OCI-LY7 (cell line): ENCODE data around the gene CHST11. TPM values are rescaled to one million over a fixed set of nuclear protein-coding genes. Genes with fewer than 3 reads are reported as not detected.

Source experiments
- BruUV-seq: library from RNA; stranded (reverse); fragments of 400-500 nt; replicated peaks from 2 replicates; lab custom pipeline; 2021; lab: Mats Ljungman, UMichigan
- CTCF ChIA-PET: fragments of 300-600 bp; sonication (Branson Sonifier 250); formaldehyde crosslinking; loops from one replicate; lab custom pipeline; 2022; ENCODE audit warnings: antibody characterized with exemption; ENCODE audit not compliant: unreplicated experiment; lab: Charles Lee
- POLR2A ChIA-PET: fragments of 300-600 bp; sonication (Branson Sonifier 250); formaldehyde crosslinking; loops from one replicate; lab custom pipeline; 2022; ENCODE audit warnings: antibody characterized with exemption; lab: Charles Lee
- DNase-seq: peaks from one replicate; pipeline ENCODE4 v3.0.0-alpha.2; 2015; ENCODE audit warnings: low spot score
- H2AFZ ChIP-seq: fragments of 200-600 bp; sonication (generic), shearing (Covaris generic); 2 replicates; pipeline ENCODE4 v1.6.1; 2014; ENCODE audit warnings: mild to moderate bottlenecking, antibody characterized with exemption, low read length, moderate library complexity
- H3K27ac ChIP-seq: fragments of 200-600 bp; sonication (generic); 2 replicates; pipeline ENCODE4 v1.5.1; 2014; ENCODE audit warnings: mixed run types, low read depth, mild to moderate bottlenecking, moderate library complexity, low read length, inconsistent platforms; ENCODE audit not compliant: poor library complexity, severe bottlenecking
- H3K36me3 ChIP-seq: fragments of 200-600 bp; sonication (generic); 2 replicates; pipeline ENCODE4 v1.6.1; 2014; ENCODE audit warnings: mild to moderate bottlenecking, antibody characterized with exemption, low read length, moderate library complexity, mixed read lengths; ENCODE audit not compliant: insufficient read depth
- H3K4me1 ChIP-seq: fragments of 200-600 bp; sonication (generic); 2 replicates; pipeline ENCODE4 v1.5.1; 2014; ENCODE audit warnings: mild to moderate bottlenecking, low read length; ENCODE audit not compliant: insufficient read depth, poor library complexity, severe bottlenecking
- H3K4me2 ChIP-seq: fragments of 200-600 bp; sonication (generic); 2 replicates; pipeline ENCODE4 v1.6.1; 2014; ENCODE audit warnings: mild to moderate bottlenecking, low read length
- H3K4me3 ChIP-seq: fragments of 200-600 bp; sonication (generic); 2 replicates; pipeline ENCODE4 v1.5.1; 2014; ENCODE audit warnings: mild to moderate bottlenecking, low read depth, low read length; ENCODE audit not compliant: poor library complexity, severe bottlenecking
- H3K79me2 ChIP-seq: fragments of 200-600 bp; sonication (generic); 2 replicates; pipeline ENCODE4 v1.6.1; 2016; ENCODE audit warnings: low read depth, mild to moderate bottlenecking, low read length, moderate library complexity, mixed read lengths; ENCODE audit not compliant: insufficient read depth
- H3K9me2 ChIP-seq: fragments of 200-600 bp; sonication (generic); 2 replicates; pipeline ENCODE4 v1.6.1; 2016; ENCODE audit warnings: mild to moderate bottlenecking, low read length, mixed read lengths; ENCODE audit not compliant: insufficient read depth
- H3K9me3 ChIP-seq: fragments of 200-600 bp; sonication (generic); 2 replicates; pipeline ENCODE4 v1.6.1; 2014; ENCODE audit warnings: mild to moderate bottlenecking, mixed run types, low read length, mixed read lengths
- H4K20me1 ChIP-seq: fragments of 200-600 bp; sonication (generic); 2 replicates; pipeline ENCODE4 v1.6.1; 2014; ENCODE audit warnings: mild to moderate bottlenecking, antibody characterized with exemption, low read length, moderate library complexity, mixed read lengths; ENCODE audit not compliant: insufficient read depth
- CTCF ChIP-seq: fragments of 200-600 bp; sonication (generic); conservative IDR thresholded peaks from 2 replicates; pipeline ENCODE4 v1.5.1; 2014; ENCODE audit warnings: mild to moderate bottlenecking, antibody characterized with exemption, low read length, moderate library complexity, mixed read lengths
- EZH2phosphoT487 ChIP-seq: fragments of 200-600 bp; sonication (generic); IDR thresholded peaks from 2 replicates; pipeline ENCODE4 v1.6.1; 2018; ENCODE audit warnings: low read depth, borderline replicate concordance, mild to moderate bottlenecking, mixed run types, antibody characterized with exemption, low read length, moderate library complexity, mixed read lengths
- intact Hi-C: fragments of 100-400 bp; cut with micrococcal nuclease; formaldehyde crosslinking; loops from one replicate; pipeline ENCODE4 v1.10.0; 2022; ENCODE audit not compliant: unreplicated experiment
- total RNA-seq, 2 experiments: library from RNA; depleted of rRNA in 1 of 2; stranded (reverse); fragments of >200 nt in 1 of 2; shearing (Covaris generic) in 1 of 2; gene quantifications; 2 replicates each; pipeline ENCODE4 v1.2.3, GENCODE V29; 2014 to 2022

The CHST11 gene
- total RNA-seq, 2 experiments from 2014 or later: 15.2 to 41.6 TPM

DNA sequence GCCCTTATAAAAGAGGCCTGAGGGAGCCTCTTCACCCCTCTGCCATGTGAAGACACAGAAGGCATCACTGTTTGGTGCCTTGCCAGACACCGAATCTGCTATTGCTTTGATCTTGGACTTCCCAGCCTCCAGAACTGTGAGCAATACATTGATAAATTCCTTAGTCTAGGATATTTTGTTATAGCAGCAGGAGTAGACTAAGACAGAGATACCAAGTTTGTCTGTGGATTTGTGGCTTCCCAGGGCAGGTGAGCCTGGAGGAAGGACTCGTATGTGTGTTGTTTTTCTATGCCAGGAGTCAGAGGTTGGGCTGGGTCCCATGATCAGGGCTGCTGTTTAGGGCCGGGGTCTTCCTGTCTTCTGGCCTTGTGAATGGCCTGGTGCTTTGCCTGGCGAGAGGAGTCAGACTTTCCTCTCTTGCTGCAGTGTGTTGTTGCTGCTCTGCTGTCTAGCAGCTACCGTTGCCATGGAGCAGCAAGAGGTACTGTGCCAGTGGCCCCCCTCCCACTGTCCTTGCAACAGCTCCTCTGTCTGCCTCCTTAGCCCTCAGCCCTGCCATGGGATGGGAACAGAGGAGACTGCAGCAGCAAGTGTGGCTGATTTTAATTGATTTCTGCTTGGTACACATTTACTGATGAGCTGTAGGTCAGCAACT, 111.2 kb downstream of the CHST11 start:
- H4K20me1 ChIP-seq: no peaks in the 10 kb centered on the region
- CTCF ChIA-PET: interaction anchor here (0.5 to 1.6 kb wide), 2 partner anchors 78 to 90 kb away, joined by 5 to 9 read pairs; no protein-coding TSS in a partner anchor
- H3K79me2 ChIP-seq: no peaks in the 10 kb centered on the region; the same call in 1 of the 2 replicates
- no peak overlapping the region for H2AFZ ChIP-seq
- H3K4me1 ChIP-seq: peaks cover 37% of the 10 kb centered on the region
- H3K4me3 ChIP-seq: no peak overlapping the region
- POLR2A ChIA-PET: interaction anchor here (1.3 to 2.0 kb wide), 5 partner anchors 13 to 80 kb away, joined by 4 to 8 read pairs (median 7); no protein-coding TSS in a partner anchor
- BruUV-seq: no TSS peak
- no peak overlapping the region for H3K27ac ChIP-seq
- DNase-seq: no peak
- H3K9me3 ChIP-seq: peaks cover 17% of the 10 kb centered on the region; the same call in 1 of the 2 replicates
- H3K4me2 ChIP-seq: no peak overlapping the region
- peaks cover 29% of the 10 kb centered on the region for H3K36me3 ChIP-seq
- TF ChIP-seq EZH2phosphoT487 (no peak), CTCF (no peak)
- intact Hi-C loops: loop anchor here (5.0 kb wide), 1 partner anchor 111 kb away; the partner anchor contains the start of gene CHST11
- no peaks in the 10 kb centered on the region for H3K9me2 ChIP-seq

DNA sequence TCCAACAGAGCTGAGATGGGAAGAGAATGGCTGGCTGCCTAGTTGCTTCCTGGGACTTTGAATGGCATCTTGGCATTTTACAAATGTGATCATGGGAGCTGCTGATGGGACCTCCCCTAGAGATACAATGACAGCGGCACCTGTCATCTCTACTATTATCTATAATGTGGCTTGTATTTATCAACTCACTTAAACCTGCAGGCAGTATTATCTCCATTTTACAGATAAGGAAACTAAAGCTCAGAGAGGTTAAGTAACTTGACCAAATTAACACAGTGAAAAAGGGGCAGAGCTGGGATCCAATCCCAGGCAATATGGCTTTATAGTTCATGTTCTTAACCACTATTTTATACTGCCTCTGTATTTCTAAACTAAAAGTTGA, 111.7 kb downstream of the CHST11 start:
- H3K4me2 ChIP-seq: no peak overlapping the region
- no peak overlapping the region for H3K27ac ChIP-seq
- H3K4me1 ChIP-seq: peaks cover 37% of the 10 kb centered on the region
- intact Hi-C loops: loop anchor here (5.0 kb wide), 1 partner anchor 111 kb away; the partner anchor contains the start of gene CHST11
- ChIA-PET POLR2A (interaction anchor here (0.6 to 2.0 kb wide), 10 partner anchors 11 to 194 kb away, joined by 3 to 8 read pairs (median 5); no protein-coding TSS in a partner anchor), CTCF (interaction anchor here (1.2 to 1.6 kb wide), 3 partner anchors 13 to 90 kb away, joined by 3 to 5 read pairs (median 4); no protein-coding TSS in a partner anchor)
- no peak for DNase-seq
- H4K20me1 ChIP-seq: no peaks in the 10 kb centered on the region
- no peak overlapping the region for H3K4me3 ChIP-seq
- no peak overlapping the region for H2AFZ ChIP-seq
- H3K79me2 ChIP-seq: no peaks in the 10 kb centered on the region; the same call in 1 of the 2 replicates
- peaks cover 29% of the 10 kb centered on the region for H3K36me3 ChIP-seq
- TF ChIP-seq EZH2phosphoT487 (no peak), CTCF (no peak)
- no peaks in the 10 kb centered on the region for H3K9me2 ChIP-seq
- peaks cover 16% of the 10 kb centered on the region; the same call in 1 of the 2 replicates for H3K9me3 ChIP-seq
- no TSS peak for BruUV-seq
